Measurements from ENCODE around the gene DNAH14.

The DNAH14 gene

DNA sequence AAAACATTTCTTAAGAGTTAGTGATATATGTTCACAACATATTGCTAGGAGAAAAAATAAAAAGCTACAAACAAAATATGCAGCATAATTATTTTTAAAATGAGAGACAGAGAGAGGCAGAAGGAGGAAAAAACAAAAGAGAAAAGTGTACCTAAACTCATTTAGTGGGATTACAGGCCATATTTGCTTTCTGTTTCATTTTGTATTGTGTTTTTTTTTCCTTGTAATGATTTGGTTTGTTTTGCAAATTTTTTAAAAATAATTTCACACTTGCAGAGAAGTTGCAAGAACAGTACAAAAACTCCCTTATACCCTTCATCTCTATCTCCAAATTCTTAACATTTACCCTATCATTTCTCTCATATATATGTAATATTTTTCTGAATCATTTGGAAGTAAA, 433.3 kb downstream of the DNAH14 start:
- H3K4me3 ChIP-seq (ENCODE audit: low read depth, low read length), result no peak overlapping the region
- in situ Hi-C loops (cut with HindIII; ENCODE audit: low sequenced_read_pairs), result no loop called here
- TF ChIP-seq, protein P1, sequence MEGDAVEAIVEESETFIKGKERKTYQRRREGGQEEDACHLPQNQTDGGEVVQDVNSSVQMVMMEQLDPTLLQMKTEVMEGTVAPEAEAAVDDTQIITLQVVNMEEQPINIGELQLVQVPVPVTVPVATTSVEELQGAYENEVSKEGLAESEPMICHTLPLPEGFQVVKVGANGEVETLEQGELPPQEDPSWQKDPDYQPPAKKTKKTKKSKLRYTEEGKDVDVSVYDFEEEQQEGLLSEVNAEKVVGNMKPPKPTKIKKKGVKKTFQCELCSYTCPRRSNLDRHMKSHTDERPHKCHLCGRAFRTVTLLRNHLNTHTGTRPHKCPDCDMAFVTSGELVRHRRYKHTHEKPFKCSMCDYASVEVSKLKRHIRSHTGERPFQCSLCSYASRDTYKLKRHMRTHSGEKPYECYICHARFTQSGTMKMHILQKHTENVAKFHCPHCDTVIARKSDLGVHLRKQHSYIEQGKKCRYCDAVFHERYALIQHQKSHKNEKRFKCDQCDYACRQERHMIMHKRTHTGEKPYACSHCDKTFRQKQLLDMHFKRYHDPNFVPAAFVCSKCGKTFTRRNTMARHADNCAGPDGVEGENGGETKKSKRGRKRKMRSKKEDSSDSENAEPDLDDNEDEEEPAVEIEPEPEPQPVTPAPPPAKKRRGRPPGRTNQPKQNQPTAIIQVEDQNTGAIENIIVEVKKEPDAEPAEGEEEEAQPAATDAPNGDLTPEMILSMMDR (IDR thresholded peaks at IDR 0.05; ENCODE audit: low read depth, low read length, missing control alignments), result no peak
- no peak for DNase-seq (ENCODE audit: low read depth)

GRCh38 chr1:225364439-225364838, 435.0 kb downstream of the DNAH14 start:
- no peak for DNase-seq (ENCODE audit: low read depth)
- in situ Hi-C loops (cut with HindIII; ENCODE audit: low sequenced_read_pairs), result no loop called here
- no peak overlapping the region for H3K4me3 ChIP-seq (ENCODE audit: low read depth, low read length)
- TF ChIP-seq, protein P1 (IDR thresholded peaks at IDR 0.05; ENCODE audit: low read depth, low read length, missing control alignments), result no peak

DNA sequence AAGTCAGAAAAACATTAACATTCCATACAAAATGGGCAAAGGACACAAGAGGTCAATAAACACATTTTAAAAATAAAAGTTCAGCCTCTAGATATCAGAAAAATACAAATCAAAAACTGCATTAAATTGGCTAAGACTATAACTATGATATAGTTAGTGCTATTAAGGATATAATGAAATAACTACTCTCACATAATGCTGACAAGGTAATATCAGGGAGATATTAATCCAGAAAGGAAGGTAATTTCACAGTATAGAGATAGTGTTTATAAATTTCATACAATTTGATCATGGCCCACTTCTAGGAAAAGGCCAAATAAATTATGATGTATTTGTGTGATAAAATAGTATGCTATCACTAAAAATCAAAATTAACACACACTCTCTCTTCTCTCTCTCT, 436.5 kb downstream of the DNAH14 start:
- in situ Hi-C loops (cut with HindIII; ENCODE audit: low sequenced_read_pairs), result no loop called here
- TF ChIP-seq, protein P1 (IDR thresholded peaks at IDR 0.05; ENCODE audit: low read depth, low read length, missing control alignments), result no peak
- H3K4me3 ChIP-seq (ENCODE audit: low read depth, low read length), result no peak overlapping the region
- no peak for DNase-seq (ENCODE audit: low read depth)

DNA sequence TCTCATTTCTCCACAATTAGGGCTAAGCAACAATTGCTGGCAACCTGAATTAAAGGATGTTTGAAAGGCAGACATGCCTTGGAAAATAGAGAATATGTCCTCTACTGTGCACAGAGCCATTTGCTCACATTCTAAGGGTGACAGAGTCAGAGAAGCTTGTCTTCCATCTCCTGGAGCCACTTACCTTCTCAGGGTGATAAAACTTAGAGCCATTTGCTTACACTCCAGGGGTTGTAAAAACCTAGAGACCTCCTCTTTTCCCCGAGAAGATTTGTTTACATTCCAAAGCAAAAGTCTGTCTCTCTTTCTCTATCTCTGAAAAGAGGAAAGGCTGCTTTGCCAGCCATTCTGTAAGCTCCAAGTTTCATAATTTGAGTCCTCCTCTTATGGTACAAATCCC, 437.1 kb downstream of the DNAH14 start:
- in situ Hi-C loops (cut with HindIII; ENCODE audit: low sequenced_read_pairs), result no loop called here
- DNase-seq (ENCODE audit: low read depth), result no peak
- no peak overlapping the region for H3K4me3 ChIP-seq (ENCODE audit: low read depth, low read length)
- TF ChIP-seq, protein P1 (IDR thresholded peaks at IDR 0.05; ENCODE audit: low read depth, low read length, missing control alignments), result no peak

DNA sequence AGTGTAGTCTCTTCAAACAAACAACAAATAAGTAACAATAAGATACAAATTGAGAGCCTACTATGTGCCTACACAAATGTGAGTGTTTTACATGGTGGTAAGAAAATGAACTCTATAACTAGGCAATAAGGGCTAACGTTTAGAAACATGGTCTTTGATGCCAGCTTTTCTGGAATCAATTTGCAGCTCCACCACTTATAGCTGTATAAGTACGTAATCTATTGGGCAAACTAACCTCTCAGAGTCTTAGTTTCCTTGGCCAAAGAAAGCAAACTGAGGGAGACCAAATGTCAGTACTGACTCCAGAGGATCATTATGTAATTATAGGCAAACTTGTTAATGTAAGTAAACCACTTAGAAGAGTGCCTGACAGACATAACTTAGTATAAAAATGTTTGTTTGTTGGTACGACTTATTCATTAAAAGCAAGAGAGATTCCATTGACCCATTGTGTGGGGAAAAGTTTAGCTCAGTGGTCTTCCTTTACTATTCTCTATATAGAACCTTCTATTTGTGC, 438.6 kb downstream of the DNAH14 start:
- no peak overlapping the region for H3K4me3 ChIP-seq (ENCODE audit: low read depth, low read length)
- TF ChIP-seq, protein P1 (IDR thresholded peaks at IDR 0.05; ENCODE audit: low read depth, low read length, missing control alignments), result no peak
- no peak for DNase-seq (ENCODE audit: low read depth)
- in situ Hi-C loops (cut with HindIII; ENCODE audit: low sequenced_read_pairs), result no loop called here

DNA sequence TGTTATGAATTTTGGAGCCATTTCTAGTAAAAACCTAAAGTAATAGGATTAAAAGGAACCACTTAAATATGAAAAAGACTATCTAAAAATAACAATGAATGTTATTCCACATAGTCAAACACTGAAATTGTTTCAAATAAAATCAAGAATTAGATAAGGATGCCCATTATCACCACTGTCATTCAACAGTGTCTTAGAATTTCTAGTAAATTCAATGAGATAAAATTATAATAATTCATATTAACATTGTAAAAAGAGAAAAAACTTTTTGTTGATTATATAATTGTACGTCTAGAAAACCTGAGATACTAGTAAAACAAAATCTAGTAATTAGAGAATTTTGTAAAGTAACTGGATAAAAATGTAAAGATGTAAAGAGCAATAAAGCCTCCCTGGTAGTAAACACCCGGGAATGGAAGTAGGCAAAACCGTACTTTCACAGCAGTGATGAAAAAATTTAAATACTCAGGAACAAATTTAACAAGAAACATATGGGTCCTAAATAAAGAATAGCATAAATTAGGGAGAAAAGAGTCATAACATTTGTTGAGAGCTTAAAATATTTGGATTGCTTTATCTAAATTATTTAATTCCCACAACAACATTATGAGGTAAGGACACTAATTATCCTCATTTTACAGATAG, 442.0 kb downstream of the DNAH14 start:
- H3K4me3 ChIP-seq (ENCODE audit: low read depth, low read length), result no peak overlapping the region
- DNase-seq (ENCODE audit: low read depth), result no peak
- in situ Hi-C loops (cut with HindIII; ENCODE audit: low sequenced_read_pairs), result no loop called here
- TF ChIP-seq, protein P1 (IDR thresholded peaks at IDR 0.05; ENCODE audit: low read depth, low read length, missing control alignments), result no peak

Measured in astrocyte of the cerebellum (primary cell).